Brain pericyte (primary cell): ENCODE data around the gene MALRD1.
"Not testable (repeated sequence)": the region's sequence is repeated elsewhere in the genome, so short reads cannot be mapped to it uniquely, and the experiment has no call there.

ENCODE experiments used
- DNase-seq: peaks from one replicate; pipeline ENCODE4 v3.0.0-alpha.2; 2012; ENCODE audit warnings: low read depth, low spot score

The MALRD1 gene

GRCh38 chr10:19706904-19707303 lies 658.3 kb downstream of the MALRD1 start:
- DNase-seq, result no peak

GRCh38 chr10:19707376-19707775 lies 658.8 kb downstream of the MALRD1 start:
- DNase-seq, result no peak

GRCh38 chr10:19708031-19708430 lies 659.4 kb downstream of the MALRD1 start:
- DNase-seq, result no peak

GRCh38 chr10:19710600-19710999 lies 662.0 kb downstream of the MALRD1 start:
- no peak for DNase-seq

- DNase-seq, result no peak
Measured at GRCh38 chr10:19713159-19713558, 664.6 kb downstream of the MALRD1 start.

- no peak for DNase-seq
Measured at GRCh38 chr10:19713800-19714525, 665.4 kb downstream of the MALRD1 start.

- peak; percentile 82 for DNase-seq
Measured at GRCh38 chr10:19719284-19719683, 670.7 kb downstream of the MALRD1 start.

GRCh38 chr10:19724287-19724686 lies 675.7 kb downstream of the MALRD1 start:
- DNase-seq, result no peak

GRCh38 chr10:19728376-19728775 lies 679.8 kb downstream of the MALRD1 start:
- no peak for DNase-seq

- DNase-seq, result no peak
Measured at GRCh38 chr10:19728964-19729363, 680.4 kb downstream of the MALRD1 start.

GRCh38 chr10:19730167-19730906 lies 681.7 kb downstream of the MALRD1 start:
- no peak for DNase-seq

GRCh38 chr10:19730907-19731217 lies 682.3 kb downstream of the MALRD1 start:
- DNase-seq, result no peak

- DNase-seq, result no peak
Measured at GRCh38 chr10:19731560-19731959, 683.0 kb downstream of the MALRD1 start.

GRCh38 chr10:19738440-19738839 lies 689.8 kb downstream of the MALRD1 start:
- no peak for DNase-seq

- DNase-seq, result not testable (repeated sequence)
Measured at GRCh38 chr10:19739232-19739631, 690.6 kb downstream of the MALRD1 start.

GRCh38 chr10:19742144-19742543 lies 693.5 kb downstream of the MALRD1 start:
- not testable (repeated sequence) for DNase-seq

- no peak for DNase-seq
Measured at GRCh38 chr10:19745672-19746071, 697.1 kb downstream of the MALRD1 start.

GRCh38 chr10:19749185-19749729 lies 700.7 kb downstream of the MALRD1 start:
- DNase-seq, result no peak

GRCh38 chr10:19750972-19751371 lies 702.4 kb downstream of the MALRD1 start:
- no peak for DNase-seq

- DNase-seq, result no peak
Measured at GRCh38 chr10:19756919-19757318, 708.3 kb downstream of the MALRD1 start.

GRCh38 chr10:19762026-19762425 lies 713.4 kb downstream of the MALRD1 start:
- DNase-seq, result no peak

GRCh38 chr10:19764111-19764510 lies 715.5 kb downstream of the MALRD1 start:
- DNase-seq, result no peak

GRCh38 chr10:19767876-19768275 lies 719.3 kb downstream of the MALRD1 start:
- DNase-seq, result no peak
